Panc1 (cell line): ENCODE measurements around the gene ST3GAL5. TPM values are rescaled to one million over a fixed set of nuclear protein-coding genes. Genes with fewer than 3 reads are reported as not detected.

Experiments
- ATAC-seq: fragments of 200-7000 bp; cut with Tn5 transposase; 2 replicates; pipeline ENCODE4 v1.9.1; 2020; ENCODE audit warnings: mild to moderate bottlenecking, moderate library complexity
- BruUV-seq: library from RNA; stranded (reverse); fragments of 400-500 nt; replicated peaks from 2 replicates; lab custom pipeline; 2021; lab: Mats Ljungman, UMichigan
- CTCF ChIA-PET: fragments of 300-600 bp; sonication (Branson Sonifier 250); formaldehyde crosslinking; loops from one replicate; lab custom pipeline; 2022; ENCODE audit warnings: antibody characterized with exemption; lab: Charles Lee
- POLR2A ChIA-PET: fragments of 300-600 bp; sonication (Branson Sonifier 250); formaldehyde crosslinking; loops from one replicate; lab custom pipeline; 2022; ENCODE audit warnings: antibody characterized with exemption; lab: Charles Lee
- DNase-seq: peaks from one replicate; pipeline ENCODE4 v3.0.0-alpha.2; 2010; ENCODE audit warnings: low read depth, low spot score
- H3K27ac ChIP-seq: 2 replicates; pipeline ENCODE4 v1.5.1; 2011; ENCODE audit warnings: mild to moderate bottlenecking, low read length, inconsistent platforms
- H3K27me3 ChIP-seq: fragments of 200-500 bp; sonication (Bioruptor generic); 2 replicates; pipeline ENCODE4 v1.6.0; 2014; ENCODE audit warnings: low read length, inconsistent platforms; ENCODE audit not compliant: control insufficient read depth, insufficient read depth
- H3K36me3 ChIP-seq: fragments of 200-500 bp; sonication (Bioruptor generic); 2 replicates; pipeline ENCODE4 v1.5.1; 2014; ENCODE audit warnings: inconsistent platforms, mild to moderate bottlenecking, low read length, moderate library complexity; ENCODE audit not compliant: control insufficient read depth, insufficient read depth
- H3K4me1 ChIP-seq: 2 replicates; pipeline ENCODE4 v1.5.1; 2011; ENCODE audit warnings: inconsistent platforms, mild to moderate bottlenecking, low read length, moderate library complexity; ENCODE audit not compliant: control insufficient read depth, insufficient read depth
- H3K4me3 ChIP-seq, 2 experiments: 2 replicates each; pipeline ENCODE4 v1.5.1; 2011 to 2012; ENCODE audit warnings: low read depth in 2 of 2, low read length in 2 of 2, mild to moderate bottlenecking in 2 of 2, inconsistent platforms in 1 of 2, moderate library complexity in 1 of 2
- H3K9me3 ChIP-seq: fragments of 200-500 bp; sonication (Bioruptor generic); 2 replicates; pipeline ENCODE4 v1.5.1; 2014; ENCODE audit warnings: low read depth, mild to moderate bottlenecking, inconsistent platforms, low read length, moderate library complexity; ENCODE audit not compliant: control insufficient read depth, insufficient read depth
- CTCF ChIP-seq: fragments of 450-650 bp; IDR thresholded peaks from 2 replicates; pipeline ENCODE4 v1.5.1; 2017; ENCODE audit warnings: mild to moderate bottlenecking
- POLR2AphosphoS5 ChIP-seq: IDR thresholded peaks from 2 replicates; pipeline ENCODE4 v1.6.1; 2012; ENCODE audit warnings: mild to moderate bottlenecking, low read depth, low read length, moderate library complexity
- REST ChIP-seq, 2 experiments: IDR thresholded peaks; 2 replicates each; pipeline ENCODE4 v1.6.1; 2011 to 2012; ENCODE audit warnings: low read depth in 2 of 2, control low read depth in 1 of 2, low read length in 1 of 2, mild to moderate bottlenecking in 1 of 2, moderate library complexity in 1 of 2; ENCODE audit not compliant: insufficient read depth in 1 of 2
- SIN3A ChIP-seq: IDR thresholded peaks from 2 replicates; pipeline ENCODE4 v1.6.1; 2012; ENCODE audit warnings: low read depth, mild to moderate bottlenecking, low read length, moderate library complexity, borderline replicate concordance; ENCODE audit not compliant: insufficient read depth
- TCF7L2 ChIP-seq: IDR thresholded peaks from 2 replicates; pipeline ENCODE4 v1.6.1; 2011; ENCODE audit warnings: mild to moderate bottlenecking, low read depth, low read length, inconsistent platforms
- in situ Hi-C: cut with HindIII; loops from 2 replicates; pipeline ENCODE4 v1.10.0; 2016; ENCODE audit warnings: low sequenced_read_pairs, low pct_unique_long_range_greater_than_20kb
- intact Hi-C: fragments of 100-400 bp; cut with micrococcal nuclease; formaldehyde crosslinking; loops from one replicate; pipeline ENCODE4 v1.10.0; 2022; ENCODE audit not compliant: unreplicated experiment
- total RNA-seq: library from RNA; stranded (reverse); gene quantifications from one replicate; pipeline ENCODE4 v1.2.1, GENCODE V29; 2021; ENCODE audit not compliant: unreplicated experiment

Gene ST3GAL5
- total RNA-seq, 1 experiment from 2014 or later, result 5.0 TPM

GRCh38 chr2:85812094-85812735, 76.6 kb downstream of the ST3GAL5 start:
- ATAC-seq (no peak), DNase-seq (no peak)
- ChIA-PET POLR2A (interaction anchor here (0.5 kb wide), 1 partner anchor 8 kb away, joined by 16 read pairs; no protein-coding TSS in a partner anchor), CTCF (interaction anchor here (0.7 to 1.9 kb wide), 2 partner anchors 51 to 83 kb away, joined by 4 to 6 read pairs; no protein-coding TSS in a partner anchor)
- in situ Hi-C loops (no loop called here), intact Hi-C loops (no loop called here)
- Histone ChIP-seq H3K9me3 (no peaks in the 10 kb centered on the region), H3K36me3 (no peaks in the 10 kb centered on the region), H3K27me3 (no peaks in the 10 kb centered on the region), H3K4me3 (no peak overlapping the region), H3K27ac (no peak overlapping the region), H3K4me1 (no peaks in the 10 kb centered on the region)
- BruUV-seq, result no TSS peak
- TF ChIP-seq POLR2AphosphoS5 (no peak), CTCF (no peak), SIN3A (no peak), TCF7L2 (no peak), REST (IDR thresholded peaks at IDR 0.05; ENCODE audit: insufficient read depth in 1 of 2, low read depth in 2 of 2, low read length in 1 of 2) (no peak)

GRCh38 chr2:85811180-85812093, 77.4 kb downstream of the ST3GAL5 start:
- no TSS peak for BruUV-seq
- no peaks in the 10 kb centered on the region for H3K36me3 ChIP-seq
- H3K4me1 ChIP-seq, result no peaks in the 10 kb centered on the region
- H3K27me3 ChIP-seq, result no peaks in the 10 kb centered on the region
- ChIA-PET POLR2A (no interaction called here), CTCF (interaction anchor here (1.9 kb wide), 1 partner anchor 82 kb away, joined by 4 read pairs; no protein-coding TSS in a partner anchor)
- in situ Hi-C loops (no loop called here), intact Hi-C loops (no loop called here)
- no peak overlapping the region for H3K27ac ChIP-seq
- H3K9me3 ChIP-seq, result no peaks in the 10 kb centered on the region
- DNase-seq (no peak), ATAC-seq (no peak)
- TF ChIP-seq CTCF, result no peak
- TF ChIP-seq REST (IDR thresholded peaks at IDR 0.05; ENCODE audit: insufficient read depth in 1 of 2, low read depth in 2 of 2, low read length in 1 of 2), result no peak
- TF ChIP-seq TCF7L2, result no peak
- TF ChIP-seq POLR2AphosphoS5, result no peak
- no peak for TF ChIP-seq SIN3A
- H3K4me3 ChIP-seq, result no peak overlapping the region
